GM23338 (cell line): Measurements from ENCODE around the gene GRID1. TPM values are rescaled to one million over a fixed set of nuclear protein-coding genes. Genes with fewer than 3 reads are reported as not detected.

Source experiments
- ATAC-seq: fragments of 200-7000 bp; cut with Tn5 transposase; 3 replicates; pipeline ENCODE4 v1.9.1; 2020
- DNase-seq: peaks from one replicate; pipeline ENCODE4 v3.0.0-alpha.2; 2015; ENCODE audit warnings: low spot score
- H2AFZ ChIP-seq: fragments of 200-600 bp; sonication (generic); 2 replicates; pipeline ENCODE4 v1.8.0; 2016; ENCODE audit warnings: antibody characterized with exemption, mild to moderate bottlenecking, moderate library complexity
- H3F3A ChIP-seq: fragments of 200-600 bp; sonication (generic); replicated peaks from 2 replicates; pipeline ENCODE4 v1.8.0; 2017; ENCODE audit warnings: antibody characterized with exemption, mixed run types, low read depth
- H3K27ac ChIP-seq: fragments of 200-600 bp; sonication (generic); 2 replicates; pipeline ENCODE4 v1.6.1; 2016; ENCODE audit warnings: low read depth
- H3K27me3 ChIP-seq: fragments of 200-600 bp; sonication (generic); 2 replicates; pipeline ENCODE4 v1.8.0; 2016; ENCODE audit warnings: mild to moderate bottlenecking, mixed run types, moderate library complexity; ENCODE audit not compliant: insufficient read depth
- H3K36me3 ChIP-seq: fragments of 200-600 bp; sonication (generic); 2 replicates; pipeline ENCODE4 v1.8.0; 2016; ENCODE audit warnings: mild to moderate bottlenecking; ENCODE audit not compliant: insufficient read depth
- H3K4me1 ChIP-seq: fragments of 200-600 bp; sonication (generic); 2 replicates; pipeline ENCODE4 v1.8.0; 2016; ENCODE audit warnings: mild to moderate bottlenecking, moderate library complexity; ENCODE audit not compliant: insufficient read depth
- H3K4me2 ChIP-seq: fragments of 200-600 bp; sonication (generic); 2 replicates; pipeline ENCODE4 v1.7.1; 2017; ENCODE audit warnings: mixed run types
- H3K4me3 ChIP-seq: fragments of 200-600 bp; sonication (generic); 2 replicates; pipeline ENCODE4 v1.6.1; 2016; ENCODE audit warnings: mixed run types
- H3K79me2 ChIP-seq: fragments of 200-600 bp; sonication (generic); replicated peaks from 2 replicates; pipeline ENCODE4 v1.8.0; 2017; ENCODE audit warnings: mild to moderate bottlenecking; ENCODE audit not compliant: insufficient read depth
- H3K9me2 ChIP-seq: fragments of 200-600 bp; sonication (generic); 2 replicates; pipeline ENCODE4 v1.8.0; 2017; ENCODE audit not compliant: insufficient read depth
- H4K20me1 ChIP-seq: fragments of 200-600 bp; sonication (generic); replicated peaks from 2 replicates; pipeline ENCODE4 v1.8.0; 2017; ENCODE audit warnings: mild to moderate bottlenecking; ENCODE audit not compliant: insufficient read depth
- H3K27ac Mint-ChIP-seq: 2 replicates; pipeline ENCODE4 v1.8.0; 2020; ENCODE audit warnings: inconsistent platforms, mild to moderate bottlenecking, moderate library complexity, mixed read lengths
- H3K27me3 Mint-ChIP-seq: 3 replicates; pipeline ENCODE4 v1.8.0; 2022; ENCODE audit warnings: low read depth, mild to moderate bottlenecking, moderate library complexity, mixed read lengths, inconsistent platforms; ENCODE audit not compliant: insufficient read depth, poor library complexity
- H3K36me3 Mint-ChIP-seq: 3 replicates; pipeline ENCODE4 v1.8.0; 2021; ENCODE audit warnings: low read depth, mild to moderate bottlenecking, inconsistent platforms, moderate library complexity, mixed read lengths
- H3K4me1 Mint-ChIP-seq: 3 replicates; pipeline ENCODE4 v1.8.0; 2020; ENCODE audit warnings: mild to moderate bottlenecking, inconsistent platforms, mixed read lengths
- H3K4me3 Mint-ChIP-seq: 3 replicates; pipeline ENCODE4 v1.8.0; 2021; ENCODE audit warnings: moderate library complexity, mild to moderate bottlenecking, inconsistent platforms, mixed read lengths
- H3K9me3 Mint-ChIP-seq: 3 replicates; pipeline ENCODE4 v1.8.0; 2020; ENCODE audit warnings: moderate library complexity, mild to moderate bottlenecking, inconsistent platforms, mixed read lengths
- CREB1 ChIP-seq: fragments of 250-450 bp; sonication (Bioruptor Pico); IDR thresholded peaks from 2 replicates; pipeline ENCODE4 v1.5.0; 2020; ENCODE audit warnings: low read depth, mild to moderate bottlenecking, moderate library complexity
- CTCF ChIP-seq, 2 experiments: fragments of 200-600 bp in 1 of 2; sonication (generic) in 1 of 2; conservative IDR thresholded peaks; 2 replicates each; pipeline versions ENCODE4 v1.5.1 to v1.6.1; 2016 to 2017; ENCODE audit warnings: antibody characterized with exemption in 2 of 2, low read depth in 2 of 2, mild to moderate bottlenecking in 2 of 2, moderate library complexity in 1 of 2
- ETS1 ChIP-seq: IDR thresholded peaks from 2 replicates; pipeline ENCODE4 v1.6.1; 2016; ENCODE audit warnings: antibody characterized with exemption
- EZH2 ChIP-seq: fragments of 200-600 bp; sonication (generic); IDR thresholded peaks from one replicate; pipeline ENCODE4 v1.8.0; 2017; ENCODE audit warnings: antibody characterized with exemption, mild to moderate bottlenecking, low read depth; ENCODE audit not compliant: unreplicated experiment
- JUNB ChIP-seq: IDR thresholded peaks from one replicate; pipeline ENCODE4 v1.6.1; 2016; ENCODE audit warnings: antibody characterized with exemption; ENCODE audit not compliant: unreplicated experiment
- POLR2AphosphoS5 ChIP-seq: IDR thresholded peaks from 2 replicates; pipeline ENCODE4 v1.6.1; 2016; ENCODE audit warnings: antibody characterized with exemption, low read depth
- STAT1 ChIP-seq: IDR thresholded peaks from one replicate; pipeline ENCODE4 v1.6.1; 2016; ENCODE audit warnings: antibody characterized with exemption; ENCODE audit not compliant: unreplicated experiment
- ZNF114 ChIP-seq: fragments of 250-450 bp; sonication (Bioruptor Pico); IDR thresholded peaks from 2 replicates; pipeline ENCODE4 v1.5.0; 2020; ENCODE audit warnings: mild to moderate bottlenecking, moderate library complexity
- ZNF331 ChIP-seq: fragments of 250-450 bp; sonication (Bioruptor Pico); IDR thresholded peaks from 2 replicates; pipeline ENCODE4 v1.5.0; 2020; ENCODE audit warnings: low read depth, mild to moderate bottlenecking, moderate library complexity
- ZNF462 ChIP-seq: fragments of 250-450 bp; sonication (Bioruptor Pico); IDR thresholded peaks from 2 replicates; pipeline ENCODE4 v1.5.0; 2020; ENCODE audit warnings: mild to moderate bottlenecking, moderate library complexity
- polyA plus RNA-seq: library from polyadenylated mRNA; unstranded; fragments of >200 nt; fragmentation: Nextera tagmentation; extraction: Ambion mirVana; gene quantifications from 2 replicates; pipeline ENCODE4 v1.2.1, GENCODE V29; 2016
- total RNA-seq: library from RNA; depleted of rRNA; stranded (reverse); fragments of >200 nt; shearing (Covaris generic); gene quantifications from 2 replicates; pipeline ENCODE4 v1.2.3, GENCODE V29; 2014

Gene GRID1
- total and polyA plus RNA-seq, 2 experiments from 2014 or later: 0.14 to 0.15 TPM

- H3K27me3 ChIP-seq: no peaks in the 10 kb centered on the region
- H3K4me1 Mint-ChIP-seq: no peaks in the 10 kb centered on the region
Measured at GRCh38 chr10:86105640-86106039, 261.0 kb downstream of the GRID1 start.

GRCh38 chr10:86105181-86105580 is 261.4 kb downstream of the GRID1 start:
- no peaks in the 10 kb centered on the region for H3K4me1 Mint-ChIP-seq
- TF ChIP-seq EZH2 (no peak), POLR2AphosphoS5 (no peak), STAT1 (no peak), CREB1 (no peak), ZNF462 (CRISPR knock-in tag) (no peak)

More at GRCh38 chr10:86105640-86106039, 261.0 kb downstream of the GRID1 start:
- Mint-ChIP-seq H3K9me3 (peaks cover 37% of the 10 kb centered on the region), H3K36me3 (no peaks in the 10 kb centered on the region; the same call in 2 of the 3 replicates), H3K4me3 (no peak overlapping the region), H3K27ac (no peak overlapping the region), H3K27me3 (peaks cover 7% of the 10 kb centered on the region)
- Histone ChIP-seq H3K27ac (no peak overlapping the region), H3K4me2 (no peak overlapping the region), H2AFZ (no peak overlapping the region), H3K36me3 (no peaks in the 10 kb centered on the region), H3K4me1 (no peaks in the 10 kb centered on the region), H3F3A (no peaks in the 10 kb centered on the region), H3K79me2 (no peaks in the 10 kb centered on the region), H3K4me3 (no peak overlapping the region), H4K20me1 (no peaks in the 10 kb centered on the region), H3K9me2 (no peaks in the 10 kb centered on the region)
- ATAC-seq (no peak), DNase-seq (no peak)
- TF ChIP-seq JUNB (no peak), POLR2AphosphoS5 (no peak), ZNF114 (CRISPR knock-in tag) (no peak), CREB1 (no peak), ZNF331 (CRISPR knock-in tag) (no peak), STAT1 (no peak), ETS1 (no peak), EZH2 (no peak), CTCF (conservative IDR thresholded peaks at IDR 0.05; ENCODE audit: low read depth in 2 of 2) (no peak)

More at GRCh38 chr10:86105181-86105580, 261.4 kb downstream of the GRID1 start:
- no peaks in the 10 kb centered on the region for H4K20me1 ChIP-seq
- no peaks in the 10 kb centered on the region for H3K4me1 ChIP-seq
- H3K27ac ChIP-seq: no peak overlapping the region
- no peak overlapping the region for H2AFZ ChIP-seq
- no peaks in the 10 kb centered on the region for H3K79me2 ChIP-seq
- DNase-seq (no peak), ATAC-seq (no peak)
- Mint-ChIP-seq H3K27ac (no peak overlapping the region), H3K4me3 (no peak overlapping the region), H3K27me3 (peaks cover 7% of the 10 kb centered on the region), H3K9me3 (peaks cover 33% of the 10 kb centered on the region), H3K36me3 (no peaks in the 10 kb centered on the region; the same call in 2 of the 3 replicates)
- H3K9me2 ChIP-seq: no peaks in the 10 kb centered on the region
- H3K4me2 ChIP-seq: no peak overlapping the region
- H3F3A ChIP-seq: no peaks in the 10 kb centered on the region
- H3K27me3 ChIP-seq: no peaks in the 10 kb centered on the region
- H3K36me3 ChIP-seq: no peaks in the 10 kb centered on the region
- no peak overlapping the region for H3K4me3 ChIP-seq
